Bronchus fibroblast of lung (primary cell): ENCODE measurements around the gene MLNR. TPM values are rescaled to one million over a fixed set of nuclear protein-coding genes. Genes with fewer than 3 reads are reported as not detected.

Source experiments
- total RNA-seq: library from RNA; depleted of rRNA; stranded (reverse); fragments of >200 nt; gene quantifications from 2 replicates; pipeline ENCODE4 v1.2.3, GENCODE V29; 2015

MLNR gene, protein sequence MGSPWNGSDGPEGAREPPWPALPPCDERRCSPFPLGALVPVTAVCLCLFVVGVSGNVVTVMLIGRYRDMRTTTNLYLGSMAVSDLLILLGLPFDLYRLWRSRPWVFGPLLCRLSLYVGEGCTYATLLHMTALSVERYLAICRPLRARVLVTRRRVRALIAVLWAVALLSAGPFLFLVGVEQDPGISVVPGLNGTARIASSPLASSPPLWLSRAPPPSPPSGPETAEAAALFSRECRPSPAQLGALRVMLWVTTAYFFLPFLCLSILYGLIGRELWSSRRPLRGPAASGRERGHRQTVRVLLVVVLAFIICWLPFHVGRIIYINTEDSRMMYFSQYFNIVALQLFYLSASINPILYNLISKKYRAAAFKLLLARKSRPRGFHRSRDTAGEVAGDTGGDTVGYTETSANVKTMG
- total RNA-seq = 0.17 TPM in 1 of 2 replicates, not detected in the other

DNA sequence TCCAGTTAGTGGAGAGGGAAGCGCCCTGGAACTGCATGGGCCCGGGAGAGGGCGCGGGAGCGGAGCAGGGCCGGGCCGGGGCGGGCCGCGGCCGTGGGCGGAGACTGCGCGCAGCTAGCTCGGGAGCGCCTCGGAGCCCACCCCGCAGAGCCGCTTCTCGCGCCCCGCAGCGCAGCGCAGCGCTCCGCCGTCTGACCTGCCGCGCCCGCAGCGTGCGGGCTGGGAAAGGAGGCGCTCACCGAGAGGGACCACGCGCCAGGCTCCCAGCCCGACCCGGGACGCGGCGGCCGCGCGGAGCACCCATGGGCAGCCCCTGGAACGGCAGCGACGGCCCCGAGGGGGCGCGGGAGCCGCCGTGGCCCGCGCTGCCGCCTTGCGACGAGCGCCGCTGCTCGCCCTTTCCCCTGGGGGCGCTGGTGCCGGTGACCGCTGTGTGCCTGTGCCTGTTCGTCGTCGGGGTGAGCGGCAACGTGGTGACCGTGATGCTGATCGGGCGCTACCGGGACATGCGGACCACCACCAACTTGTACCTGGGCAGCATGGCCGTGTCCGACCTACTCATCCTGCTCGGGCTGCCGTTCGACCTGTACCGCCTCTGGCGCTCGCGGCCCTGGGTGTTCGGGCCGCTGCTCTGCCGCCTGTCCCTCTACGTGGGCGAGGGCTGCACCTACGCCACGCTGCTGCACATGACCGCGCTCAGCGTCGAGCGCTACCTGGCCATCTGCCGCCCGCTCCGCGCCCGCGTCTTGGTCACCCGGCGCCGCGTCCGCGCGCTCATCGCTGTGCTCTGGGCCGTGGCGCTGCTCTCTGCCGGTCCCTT lies at the start of gene MLNR:
MLNR (plus strand) TSS at position 303 of the 820 bp plus-strand sequence; CDS start at position 303, 0 bp downstream.

DNA sequence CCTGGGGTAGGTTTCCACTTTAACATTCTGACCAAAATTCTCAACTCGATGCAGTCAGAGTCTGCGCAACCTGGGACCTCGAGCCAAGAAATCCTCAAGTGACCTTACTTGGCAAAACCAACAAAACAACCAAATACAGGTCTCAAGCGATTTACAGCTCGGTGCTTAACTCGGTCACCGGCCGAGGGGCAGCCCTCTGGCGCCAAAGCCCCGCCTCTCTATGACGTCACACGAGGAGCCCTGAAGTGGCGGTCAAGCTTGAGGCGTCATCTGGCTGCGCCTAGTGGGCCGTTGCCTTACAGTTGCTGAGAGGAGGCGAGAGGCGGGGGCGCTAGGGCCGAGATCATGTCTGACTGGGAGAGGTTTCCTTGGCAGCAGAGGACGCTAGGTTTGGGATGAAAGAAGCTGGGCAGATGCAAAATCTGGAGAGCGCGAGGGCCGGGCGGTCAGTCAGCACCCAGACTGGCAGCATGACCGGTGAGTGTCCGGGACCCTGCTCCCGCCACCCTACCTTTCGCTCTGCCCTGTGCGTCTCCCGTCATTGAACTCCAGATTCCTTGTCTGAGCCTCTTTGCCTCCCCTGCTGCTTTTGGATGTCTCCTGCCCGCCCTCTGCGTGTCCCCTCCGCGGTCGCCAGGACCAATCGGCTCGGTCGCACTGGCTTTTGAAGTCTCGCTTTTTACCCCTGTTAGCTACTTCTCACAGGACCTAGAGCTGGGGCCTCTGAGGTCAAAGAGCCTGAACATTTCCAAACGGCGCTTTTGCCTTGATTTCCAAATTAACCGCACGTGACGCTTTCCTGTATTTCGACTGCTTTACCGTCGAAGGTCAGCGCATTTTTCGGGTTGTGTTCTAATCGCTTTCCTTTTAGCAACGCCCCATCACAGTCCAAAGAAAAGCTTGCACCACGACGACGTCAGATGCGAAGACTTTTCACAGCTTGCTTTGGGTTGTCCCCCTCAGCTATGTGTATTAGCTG lies 27.8 kb downstream of the MLNR start, which contains the start of gene CDADC1:
CDADC1 (plus strand) TSS at position 283 of the 979 bp plus-strand sequence; CDS start at position 396, 113 bp downstream.

Other genes starting within 250 kb of the MLNR start
- gene FNDC3A, start 244.4 kb upstream of the MLNR start, total RNA-seq = 22.1 and 25.9 TPM in 2 replicates
- gene CDADC1, start 27.6 kb downstream of the MLNR start, total RNA-seq = 1.5 and 2.9 TPM in 2 replicates
- gene CAB39L, start 223.7 kb downstream of the MLNR start, total RNA-seq = 6.7 and 7.1 TPM in 2 replicates
- gene SETDB2, start 223.9 kb downstream of the MLNR start, total RNA-seq = 3.6 and 4.0 TPM in 2 replicates